ENCODE data around the gene IL1R2. TPM values are rescaled to one million over a fixed set of nuclear protein-coding genes. Genes with fewer than 3 reads are reported as not detected.

The IL1R2 gene
- total and polyA plus RNA-seq, 2 of the 13 experiments (the other 11 are each of a cell fraction or from before 2014, with no cell fraction given) = 3.6 to 7.3 TPM

DNA sequence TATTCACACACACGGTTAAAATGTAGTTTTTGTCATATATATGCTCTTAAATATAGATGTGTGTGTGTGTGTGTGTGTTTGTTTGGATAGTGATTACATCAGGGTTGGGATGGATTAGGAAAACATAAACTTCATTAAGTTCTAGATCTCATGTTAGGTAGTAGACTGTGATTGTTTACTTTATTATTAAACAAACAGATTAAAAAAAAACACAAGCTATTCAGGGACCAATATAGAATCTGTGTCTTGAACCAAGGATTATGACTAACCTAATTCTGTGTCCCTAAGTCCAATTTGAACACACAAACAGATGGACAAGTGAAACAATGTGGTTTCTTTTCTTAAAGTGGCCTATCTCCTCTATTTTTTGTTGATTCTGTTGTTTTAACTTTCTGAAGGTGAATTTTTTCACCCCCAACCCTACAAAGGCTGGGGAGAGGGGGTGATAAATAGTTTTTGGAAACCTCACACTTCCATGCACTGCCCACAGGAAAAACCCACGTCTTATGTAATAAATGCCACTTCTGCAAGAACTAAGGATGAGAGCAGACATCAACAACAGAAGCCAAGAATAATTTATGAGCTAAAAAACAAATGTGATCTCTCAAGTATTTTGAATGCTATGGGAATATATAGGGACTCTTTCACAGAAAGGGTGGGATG is 40.7 kb downstream of the IL1R2 start (continued):
- TF ChIP-seq ZNF142 (CRISPR knock-in tag; IDR thresholded peaks at IDR 0.05) (no peak), ZNF207 (IDR thresholded peaks at IDR 0.05; ENCODE audit: borderline replicate concordance) (no peak), KLF16 (CRISPR knock-in tag; IDR thresholded peaks at IDR 0.05) (no peak), FOXK1 (CRISPR knock-in tag; IDR thresholded peaks at IDR 0.05; ENCODE audit: borderline replicate concordance, low read depth) (0 out of 2 replicates have a peak, but pooled peaks have one; percentile 25), TAF15 (IDR thresholded peaks at IDR 0.05; ENCODE audit: low read depth, low read length, poor library complexity, severe bottlenecking) (no peak), MAFF (IDR thresholded peaks at IDR 0.05; ENCODE audit: low read depth, low read length) (no peak), ERF (CRISPR knock-in tag; IDR thresholded peaks at IDR 0.05) (no peak), FOXJ3 (CRISPR knock-in tag; IDR thresholded peaks at IDR 0.05; ENCODE audit: borderline replicate concordance) (peak; percentile 46; the same call in 1 of the 2 replicates), ZNF777 (CRISPR knock-in tag; IDR thresholded peaks at IDR 0.05) (no peak), RARA (CRISPR knock-in tag; IDR thresholded peaks at IDR 0.05) (peak; percentile 69), ZNF549 (CRISPR knock-in tag; IDR thresholded peaks at IDR 0.05) (no peak), ZNF672 (CRISPR knock-in tag; IDR thresholded peaks at IDR 0.05) (no peak), ATF7 (IDR thresholded peaks at IDR 0.05) (no peak), ATF7 (CRISPR knock-in tag; IDR thresholded peaks at IDR 0.05) (no peak), ZNF292 (CRISPR knock-in tag; IDR thresholded peaks at IDR 0.05; ENCODE audit: borderline replicate concordance, low read depth) (no peak), POLR2A (IDR thresholded peaks at IDR 0.05; ENCODE audit: insufficient read depth in 1 of 2, low read depth in 2 of 2, low read length in 2 of 2) (no peak), SAP130 (CRISPR knock-in tag; IDR thresholded peaks at IDR 0.05; ENCODE audit: low read depth) (no peak; the same call in none of the 2 replicates), FOXP4 (CRISPR knock-in tag; IDR thresholded peaks at IDR 0.05) (peak; percentile 17; the same call in 1 of the 2 replicates)
- TF ChIP-seq, protein P1, sequence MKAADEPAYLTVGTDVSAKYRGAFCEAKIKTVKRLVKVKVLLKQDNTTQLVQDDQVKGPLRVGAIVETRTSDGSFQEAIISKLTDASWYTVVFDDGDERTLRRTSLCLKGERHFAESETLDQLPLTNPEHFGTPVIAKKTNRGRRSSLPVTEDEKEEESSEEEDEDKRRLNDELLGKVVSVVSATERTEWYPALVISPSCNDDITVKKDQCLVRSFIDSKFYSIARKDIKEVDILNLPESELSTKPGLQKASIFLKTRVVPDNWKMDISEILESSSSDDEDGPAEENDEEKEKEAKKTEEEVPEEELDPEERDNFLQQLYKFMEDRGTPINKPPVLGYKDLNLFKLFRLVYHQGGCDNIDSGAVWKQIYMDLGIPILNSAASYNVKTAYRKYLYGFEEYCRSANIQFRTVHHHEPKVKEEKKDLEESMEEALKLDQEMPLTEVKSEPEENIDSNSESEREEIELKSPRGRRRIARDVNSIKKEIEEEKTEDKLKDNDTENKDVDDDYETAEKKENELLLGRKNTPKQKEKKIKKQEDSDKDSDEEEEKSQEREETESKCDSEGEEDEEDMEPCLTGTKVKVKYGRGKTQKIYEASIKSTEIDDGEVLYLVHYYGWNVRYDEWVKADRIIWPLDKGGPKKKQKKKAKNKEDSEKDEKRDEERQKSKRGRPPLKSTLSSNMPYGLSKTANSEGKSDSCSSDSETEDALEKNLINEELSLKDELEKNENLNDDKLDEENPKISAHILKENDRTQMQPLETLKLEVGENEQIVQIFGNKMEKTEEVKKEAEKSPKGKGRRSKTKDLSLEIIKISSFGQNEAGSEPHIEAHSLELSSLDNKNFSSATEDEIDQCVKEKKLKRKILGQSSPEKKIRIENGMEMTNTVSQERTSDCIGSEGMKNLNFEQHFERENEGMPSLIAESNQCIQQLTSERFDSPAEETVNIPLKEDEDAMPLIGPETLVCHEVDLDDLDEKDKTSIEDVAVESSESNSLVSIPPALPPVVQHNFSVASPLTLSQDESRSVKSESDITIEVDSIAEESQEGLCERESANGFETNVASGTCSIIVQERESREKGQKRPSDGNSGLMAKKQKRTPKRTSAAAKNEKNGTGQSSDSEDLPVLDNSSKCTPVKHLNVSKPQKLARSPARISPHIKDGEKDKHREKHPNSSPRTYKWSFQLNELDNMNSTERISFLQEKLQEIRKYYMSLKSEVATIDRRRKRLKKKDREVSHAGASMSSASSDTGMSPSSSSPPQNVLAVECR (CRISPR knock-in tag; IDR thresholded peaks at IDR 0.05; ENCODE audit: borderline replicate concordance) = no peak
